Peyer's patch (tissue), 4 donors: Measurements from ENCODE around the gene VMAC.

Experiments
- CTCF ChIP-seq, 6 experiments: fragments of 450-650 bp in 4 of 6; fragments of 200-600 bp in 2 of 6; sonication (generic) in 1 of 6; IDR thresholded peaks; one replicate each; pipeline ENCODE4 v1.5.1; 2017 to 2019; ENCODE audit warnings: antibody characterized with exemption in 6 of 6, mild to moderate bottlenecking in 3 of 6, moderate library complexity in 1 of 6
- POLR2A ChIP-seq, 2 donors: fragments of 450-650 bp; IDR thresholded peaks; one replicate each; pipeline ENCODE4 v1.5.1; 2017; ENCODE audit warnings: antibody characterized with exemption in 2 of 2, mild to moderate bottlenecking in 2 of 2, moderate library complexity in 2 of 2

GRCh38 chr19:5870986-5871394 lies 33.7 kb upstream of the VMAC start:
- no peak for TF ChIP-seq CTCF (IDR thresholded peaks at IDR 0.05)
- no peak for TF ChIP-seq POLR2A (IDR thresholded peaks at IDR 0.05)
